Measurements from ENCODE around the gene FRMD8. TPM values are rescaled to one million over a fixed set of nuclear protein-coding genes. Genes with fewer than 3 reads are reported as not detected.

Gene FRMD8
- total and polyA plus RNA-seq, 2 of the 4 experiments (the other 2 are of a cell fraction), result 11.3 to 19.8 TPM

DNA sequence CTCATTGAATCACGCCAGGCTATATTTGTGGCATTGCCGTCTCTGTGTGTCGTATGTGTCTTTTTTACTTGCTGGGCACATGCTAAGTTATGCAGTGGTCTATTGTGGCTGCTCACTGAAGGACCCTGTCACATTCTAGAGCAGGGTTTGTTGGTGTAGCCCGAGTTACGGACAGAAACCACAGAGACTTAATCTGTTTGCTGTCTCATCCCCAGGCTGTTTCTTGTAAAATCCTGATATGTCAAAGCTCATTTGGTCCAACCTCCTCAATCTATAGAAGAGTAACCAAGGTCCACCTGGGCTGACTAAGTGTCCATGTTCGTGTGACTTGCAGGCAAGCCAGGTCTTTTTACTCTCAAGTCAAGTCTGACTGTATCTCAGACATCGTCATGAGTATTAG is 47.8 kb upstream of the FRMD8 start:
- H3K27me3 ChIP-seq (ENCODE audit: control insufficient read depth, insufficient read depth, low read length), result no peaks in the 10 kb centered on the region
- CTCF ChIA-PET, result interaction anchor here (1.0 kb wide), 1 partner anchor 9 kb away, joined by 3 read pairs; no protein-coding TSS in a partner anchor
- no peak overlapping the region for H4K5ac ChIP-seq (ENCODE audit: low read depth, low read length)
- H3K56ac ChIP-seq (ENCODE audit: extremely low read depth, insufficient read depth, low read length), result no peak overlapping the region
- H3K9ac ChIP-seq (ENCODE audit: low read depth, low read length), result no peak overlapping the region
- H4K91ac ChIP-seq (ENCODE audit: insufficient read depth, low read depth, low read length), result no peak overlapping the region
- no peak overlapping the region for H3K4me2 ChIP-seq (ENCODE audit: low read depth, low read length)
- peaks cover 2% of the 10 kb centered on the region; the same call in 1 of the 2 replicates for H3K4me1 ChIP-seq (ENCODE audit: control insufficient read depth, insufficient read depth, low read length)
- no peak for TF ChIP-seq RCOR1 (IDR thresholded peaks at IDR 0.05; ENCODE audit: insufficient replicate concordance, low read length)
- no peak overlapping the region for H3K4ac ChIP-seq (ENCODE audit: low read depth, low read length)
- H2BK20ac ChIP-seq (ENCODE audit: low read depth, low read length), result no peak overlapping the region
- WGBS, 2 experiments (ENCODE audit: extremely low coverage in 2 of 2, insufficient read length in 1 of 2), result 100% methylated on average over 1 of the region's 7 CpGs; no CpG with 5 or more reads in 1 of the 2 experiments
- H3K18ac ChIP-seq (ENCODE audit: low read depth, low read length), result no peak overlapping the region
- in situ Hi-C loops (cut with MboI; ENCODE audit: low sequenced_read_pairs), result no loop called here
- peaks cover 36% of the 10 kb centered on the region for H3K36me3 ChIP-seq (ENCODE audit: control insufficient read depth, insufficient read depth, low read length)
- H4K20me1 ChIP-seq (ENCODE audit: insufficient read depth, low read length), result peaks cover 52% of the 10 kb centered on the region
- BruUV-seq (replicated peaks), result no TSS peak
- ATAC-seq (ENCODE audit: low read depth) (no peak), DNase-seq (no peak)
- peaks cover 10% of the 10 kb centered on the region for H3K9me1 ChIP-seq (ENCODE audit: insufficient read depth, low read length)
- no peak overlapping the region for H4K8ac ChIP-seq (ENCODE audit: low read depth in 2 of 2, low read length in 2 of 2)
- H3K27ac ChIP-seq (ENCODE audit: insufficient read depth, low read length), result no peak overlapping the region
- H3K9me3 ChIP-seq (ENCODE audit: control insufficient read depth, insufficient read depth, low read length), result no peaks in the 10 kb centered on the region
- intact Hi-C loops (cut with micrococcal nuclease), result no loop called here
- no peak overlapping the region for H2AK5ac ChIP-seq (ENCODE audit: low read depth, low read length)
- H2BK120ac ChIP-seq (ENCODE audit: low read depth, low read length), result no peak overlapping the region
- dilution Hi-C loops (cut with HindIII; ENCODE audit: low sequenced_read_pairs, unreplicated experiment), result no loop called here
- H3K23ac ChIP-seq (ENCODE audit: low read depth, low read length), result peak overlapping the region; percentile 29; the same call in 1 of the 2 replicates
- H2AFZ ChIP-seq (replicated peaks; ENCODE audit: low read length, poor library complexity), result no peak overlapping the region
- H3K4me3 ChIP-seq (ENCODE audit: insufficient read depth, low read depth, low read length), result no peak overlapping the region
- no peak overlapping the region for H2BK15ac ChIP-seq (ENCODE audit: low read depth, low read length)
- peak overlapping the region; percentile 34 for H2AK9ac ChIP-seq (replicated peaks; ENCODE audit: low read depth, low read length, poor library complexity)
- H2BK5ac ChIP-seq (ENCODE audit: low read depth, low read length, poor library complexity, severe bottlenecking), result no peak overlapping the region
- POLR2A ChIA-PET (ENCODE audit: unreplicated experiment), result no interaction called here
- H3K14ac ChIP-seq (replicated peaks; ENCODE audit: low read depth, low read length), result no peak overlapping the region
- H3K79me1 ChIP-seq (ENCODE audit: low read depth in 1 of 2, low read length in 2 of 2), result peaks cover 28 to 60% of the 10 kb centered on the region in 2 experiments

Measured in IMR-90 (cell line).